HG02943 (cell line): ENCODE results near the gene NUP155.
A peak's percentile ranks its signal among the peaks of the same experiment; 100 is the strongest.
"Not testable (repeated sequence)": the region's sequence is repeated elsewhere in the genome, so short reads cannot be mapped to it uniquely, and the experiment has no call there.

Experiments
- ATAC-seq: cut with Tn5 transposase; IDR thresholded peaks from one replicate; pipeline ENCODE4 v1.9.1; 2021; ENCODE audit warnings: mild to moderate bottlenecking, low read depth, moderate library complexity; ENCODE audit not compliant: unreplicated experiment

NUP155 gene

GRCh38 chr5:37370864-37371726 lies at the start of gene NUP155:
NUP155 (minus strand) TSS chr5:37371106; CDS start chr5:37370977, 129 bp downstream.
- ATAC-seq, result peak; percentile 95

GRCh38 chr5:37417347-37417746 lies 46.4 kb upstream of the NUP155 start:
- no peak for ATAC-seq

- not testable (repeated sequence) for ATAC-seq
These were observed 44.5 kb upstream of the NUP155 start for GRCh38 chr5:37415456-37415855.

- ATAC-seq, result no peak
These were observed 41.6 kb upstream of the NUP155 start for GRCh38 chr5:37412515-37412914.

GRCh38 chr5:37400501-37400900 lies 29.6 kb upstream of the NUP155 start:
- ATAC-seq, result no peak

GRCh38 chr5:37396352-37396751 lies 25.4 kb upstream of the NUP155 start:
- ATAC-seq, result no peak

GRCh38 chr5:37391591-37391990 lies 20.7 kb upstream of the NUP155 start:
- ATAC-seq, result no peak

GRCh38 chr5:37379100-37379628 lies 8.3 kb upstream of the NUP155 start, which contains the start of gene WDR70:
WDR70 (plus strand) TSS chr5:37379318; CDS start chr5:37379368, 50 bp downstream.
- ATAC-seq, result peak; percentile 98

GRCh38 chr5:37378066-37378465 lies 7.2 kb upstream of the NUP155 start:
- not testable (repeated sequence) for ATAC-seq

GRCh38 chr5:37375091-37375490 lies 4.2 kb upstream of the NUP155 start:
- no peak for ATAC-seq

- ATAC-seq, result peak; percentile 42
These were observed 399 bp downstream of the NUP155 start for GRCh38 chr5:37370550-37370863.

- no peak for ATAC-seq
These were observed 15.7 kb downstream of the NUP155 start for GRCh38 chr5:37355161-37355560.

GRCh38 chr5:37342741-37343140 lies 28.2 kb downstream of the NUP155 start:
- ATAC-seq, result not testable (repeated sequence)

- ATAC-seq, result not testable (repeated sequence)
These were observed 36.2 kb downstream of the NUP155 start for GRCh38 chr5:37334754-37335153.

- no peak for ATAC-seq
These were observed 44.4 kb downstream of the NUP155 start for GRCh38 chr5:37326536-37326935.

GRCh38 chr5:37323607-37324006 lies 47.3 kb downstream of the NUP155 start:
- no peak for ATAC-seq

- no peak for ATAC-seq
These were observed 51.7 kb downstream of the NUP155 start for GRCh38 chr5:37319037-37319782.

GRCh38 chr5:37316027-37316426 lies 54.9 kb downstream of the NUP155 start:
- ATAC-seq, result no peak

- ATAC-seq, result no peak
These were observed 60.5 kb downstream of the NUP155 start for GRCh38 chr5:37310360-37310759.

- ATAC-seq, result no peak
These were observed 62.1 kb downstream of the NUP155 start for GRCh38 chr5:37308793-37309192.

- no peak for ATAC-seq
These were observed 66.0 kb downstream of the NUP155 start for GRCh38 chr5:37304888-37305287.
